ENCODE results near the gene FBXO42. TPM values are rescaled to one million over a fixed set of nuclear protein-coding genes. Genes with fewer than 3 reads are reported as not detected.

Gene FBXO42
- total and polyA plus RNA-seq, 3 experiments from 2014 or later: 15.7 to 23.8 (median 16.9) TPM

GRCh38 chr1:16376971-16377370 is 24.7 kb upstream of the FBXO42 start:
- Histone ChIP-seq H3K27ac (ENCODE audit: low read depth, low read length) (no peak overlapping the region), H3K4me3 (ENCODE audit: low read length) (no peak overlapping the region), H3K27me3 (ENCODE audit: insufficient read depth, low read length, poor library complexity, severe bottlenecking) (no peaks in the 10 kb centered on the region), H3K9me3 (ENCODE audit: low read length) (no peaks in the 10 kb centered on the region), H3K36me3 (ENCODE audit: insufficient read depth, low read length) (peaks cover 3% of the 10 kb centered on the region), H3K4me1 (ENCODE audit: insufficient read depth, low read length) (peaks cover 61% of the 10 kb centered on the region)
- POLR2A ChIA-PET: no interaction called here
- CTCF ChIA-PET: no interaction called here
- peaks cover 65 to 77% (median 73%) of the 10 kb centered on the region in 3 donors for H3K4me1 Mint-ChIP-seq
- H3K9me3 Mint-ChIP-seq: no peaks in the 10 kb centered on the region
- no peaks in the 10 kb centered on the region for H3K27me3 Mint-ChIP-seq
- peak overlapping the region in 3 of 7 donors; percentile 21 to 44 (median 37) for H3K4me3 Mint-ChIP-seq
- peaks cover 0 to 40% (median 9%) of the 10 kb centered on the region in 3 donors for H3K36me3 Mint-ChIP-seq
- no peak for DNase-seq
- peak overlapping the region in 7 of 8 donors; percentile 21 to 82 (median 37) for H3K27ac Mint-ChIP-seq

GRCh38 chr1:16375521-16376340 is 23.5 kb upstream of the FBXO42 start:
- H3K9me3 ChIP-seq (ENCODE audit: low read length): no peaks in the 10 kb centered on the region
- H3K36me3 ChIP-seq (ENCODE audit: insufficient read depth, low read length): peaks cover 3% of the 10 kb centered on the region
- Mint-ChIP-seq H3K27me3 (no peaks in the 10 kb centered on the region), H3K4me3 (peak overlapping the region in 3 of 7 donors; percentile 8 to 69 (median 22)), H3K9me3 (no peaks in the 10 kb centered on the region), H3K4me1 (peaks cover 69 to 84% (median 77%) of the 10 kb centered on the region in 3 donors), H3K27ac (peak overlapping the region in 2 of 8 donors; percentile 17 to 26), H3K36me3 (peaks cover 0 to 43% (median 9%) of the 10 kb centered on the region in 3 donors)
- DNase-seq: no peak
- no peak overlapping the region for H3K4me3 ChIP-seq (ENCODE audit: low read length)
- H3K27ac ChIP-seq (ENCODE audit: low read depth, low read length): no peak overlapping the region
- H3K4me1 ChIP-seq (ENCODE audit: insufficient read depth, low read length): peaks cover 73% of the 10 kb centered on the region
- H3K27me3 ChIP-seq (ENCODE audit: insufficient read depth, low read length, poor library complexity, severe bottlenecking): no peaks in the 10 kb centered on the region
- ChIA-PET POLR2A (interaction anchor here (0.6 kb wide), 1 partner anchor 40 kb away, joined by 4 read pairs; no protein-coding TSS in a partner anchor), CTCF (interaction anchor here (0.6 to 0.7 kb wide), 2 partner anchors 14 to 247 kb away, joined by 3 to 4 read pairs; no protein-coding TSS in a partner anchor)

GRCh38 chr1:16374266-16374665 is 22.0 kb upstream of the FBXO42 start:
- POLR2A ChIA-PET: interaction anchor here (1.0 kb wide), 1 partner anchor 11 kb away, joined by 5 read pairs; no protein-coding TSS in a partner anchor
- H3K27me3 Mint-ChIP-seq: no peaks in the 10 kb centered on the region
- H3K4me3 ChIP-seq (ENCODE audit: low read length): no peak overlapping the region
- peak overlapping the region in 4 of 8 donors; percentile 47 to 63 (median 60) for H3K27ac Mint-ChIP-seq
- peaks cover 0 to 41% (median 9%) of the 10 kb centered on the region in 3 donors for H3K36me3 Mint-ChIP-seq
- no peaks in the 10 kb centered on the region for H3K27me3 ChIP-seq (ENCODE audit: insufficient read depth, low read length, poor library complexity, severe bottlenecking)
- H3K9me3 ChIP-seq (ENCODE audit: low read length): no peaks in the 10 kb centered on the region
- H3K4me1 Mint-ChIP-seq: peaks cover 70 to 86% (median 79%) of the 10 kb centered on the region in 3 donors
- H3K9me3 Mint-ChIP-seq: no peaks in the 10 kb centered on the region
- CTCF ChIA-PET: interaction anchor here (0.9 to 1.0 kb wide), 2 partner anchors 11 to 70 kb away, joined by 3 read pairs; no protein-coding TSS in a partner anchor
- DNase-seq: no peak
- peaks cover 3% of the 10 kb centered on the region for H3K36me3 ChIP-seq (ENCODE audit: insufficient read depth, low read length)
- peak overlapping the region in 5 of 7 donors; percentile 5 to 59 (median 15) for H3K4me3 Mint-ChIP-seq
- H3K27ac ChIP-seq (ENCODE audit: low read depth, low read length): no peak overlapping the region
- peaks cover 82% of the 10 kb centered on the region for H3K4me1 ChIP-seq (ENCODE audit: insufficient read depth, low read length)

GRCh38 chr1:16372535-16373285 is 20.4 kb upstream of the FBXO42 start:
- Histone ChIP-seq H3K36me3 (ENCODE audit: insufficient read depth, low read length) (peaks cover 3% of the 10 kb centered on the region), H3K4me1 (ENCODE audit: insufficient read depth, low read length) (peaks cover 85% of the 10 kb centered on the region), H3K27ac (ENCODE audit: low read depth, low read length) (no peak overlapping the region), H3K9me3 (ENCODE audit: low read length) (no peaks in the 10 kb centered on the region), H3K4me3 (ENCODE audit: low read length) (no peak overlapping the region), H3K27me3 (ENCODE audit: insufficient read depth, low read length, poor library complexity, severe bottlenecking) (no peaks in the 10 kb centered on the region)
- no peaks in the 10 kb centered on the region for H3K27me3 Mint-ChIP-seq
- H3K36me3 Mint-ChIP-seq: peaks cover 0 to 40% (median 9%) of the 10 kb centered on the region in 3 donors
- H3K4me3 Mint-ChIP-seq: peak overlapping the region in 5 of 7 donors; percentile 7 to 48 (median 14)
- peaks cover 74 to 87% (median 86%) of the 10 kb centered on the region in 3 donors for H3K4me1 Mint-ChIP-seq
- no peak for DNase-seq
- H3K27ac Mint-ChIP-seq: peak overlapping the region in 7 of 8 donors; percentile 2 to 90 (median 40)
- H3K9me3 Mint-ChIP-seq: no peaks in the 10 kb centered on the region
- ChIA-PET CTCF (interaction anchor here (1.4 kb wide), 2 partner anchors 15 to 20 kb away, joined by 3 to 4 read pairs; partner anchors contain the start of gene FBXO42), POLR2A (interaction anchor here (0.6 kb wide), 2 partner anchors 396 to 505 kb away, joined by 3 to 4 read pairs; no protein-coding TSS in a partner anchor)

- no peaks in the 10 kb centered on the region for H3K9me3 Mint-ChIP-seq
- peaks cover 68 to 81% (median 80%) of the 10 kb centered on the region in 3 donors for H3K4me1 Mint-ChIP-seq
- DNase-seq: no peak
- peaks cover 3% of the 10 kb centered on the region for H3K36me3 ChIP-seq (ENCODE audit: insufficient read depth, low read length)
- peaks cover 0 to 45% (median 9%) of the 10 kb centered on the region in 3 donors for H3K36me3 Mint-ChIP-seq
- no peak overlapping the region for H3K4me3 ChIP-seq (ENCODE audit: low read length)
- no peaks in the 10 kb centered on the region for H3K27me3 ChIP-seq (ENCODE audit: insufficient read depth, low read length, poor library complexity, severe bottlenecking)
- H3K27ac Mint-ChIP-seq: peak overlapping the region in 6 of 8 donors; percentile 40 to 88 (median 68)
- peaks cover 75% of the 10 kb centered on the region for H3K4me1 ChIP-seq (ENCODE audit: insufficient read depth, low read length)
- no peaks in the 10 kb centered on the region for H3K9me3 ChIP-seq (ENCODE audit: low read length)
- ChIA-PET CTCF (interaction anchor here (1.1 to 1.4 kb wide), 2 partner anchors 9 to 16 kb away, joined by 3 to 4 read pairs; no protein-coding TSS in a partner anchor), POLR2A (interaction anchor here (0.6 to 1.1 kb wide), 3 partner anchors 19 to 70 kb away, joined by 3 read pairs; partner anchors contain the start of gene FBXO42)
- no peak overlapping the region for H3K27ac ChIP-seq (ENCODE audit: low read depth, low read length)
- peak overlapping the region; percentile 48 to 75 (median 57) for H3K4me3 Mint-ChIP-seq
- no peaks in the 10 kb centered on the region for H3K27me3 Mint-ChIP-seq
Measured at GRCh38 chr1:16371725-16372124, 19.4 kb upstream of the FBXO42 start.

DNA sequence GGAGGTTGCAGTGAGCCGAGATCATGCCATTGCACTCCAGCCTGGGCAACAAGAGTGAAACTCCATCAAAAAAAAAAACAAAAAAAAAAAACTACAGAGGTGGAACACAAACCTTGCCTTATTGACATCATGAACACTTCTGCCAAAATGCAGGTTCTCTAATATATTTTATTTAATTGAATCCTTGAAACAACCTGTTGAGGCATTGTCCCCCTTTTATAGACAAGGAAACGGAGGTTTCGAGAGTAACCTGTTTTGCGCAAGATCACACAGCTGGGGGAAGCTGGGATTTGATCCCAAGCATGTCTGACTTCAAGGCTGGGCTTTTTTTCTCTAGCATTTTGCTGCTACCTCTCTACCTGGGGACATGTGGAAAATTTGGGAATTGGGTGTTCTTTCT is 17.5 kb upstream of the FBXO42 start:
- POLR2A ChIA-PET: no interaction called here
- peaks cover 0 to 38% (median 9%) of the 10 kb centered on the region in 3 donors for H3K36me3 Mint-ChIP-seq
- DNase-seq: no peak
- peak overlapping the region in 1 of 8 donors; percentile 99 for H3K27ac Mint-ChIP-seq
- peak overlapping the region in 3 of 7 donors; percentile 8 to 98 (median 76) for H3K4me3 Mint-ChIP-seq
- H3K27ac ChIP-seq (ENCODE audit: low read depth, low read length): no peak overlapping the region
- CTCF ChIA-PET: interaction anchor here (0.9 kb wide), 1 partner anchor 18 kb away, joined by 3 read pairs; the partner anchor contains the start of gene FBXO42
- peaks cover 3% of the 10 kb centered on the region for H3K36me3 ChIP-seq (ENCODE audit: insufficient read depth, low read length)
- H3K4me1 ChIP-seq (ENCODE audit: insufficient read depth, low read length): peaks cover 61% of the 10 kb centered on the region
- no peaks in the 10 kb centered on the region for H3K27me3 ChIP-seq (ENCODE audit: insufficient read depth, low read length, poor library complexity, severe bottlenecking)
- H3K4me1 Mint-ChIP-seq: peaks cover 55 to 65% (median 65%) of the 10 kb centered on the region in 3 donors
- no peaks in the 10 kb centered on the region for H3K27me3 Mint-ChIP-seq
- H3K4me3 ChIP-seq (ENCODE audit: low read length): no peak overlapping the region
- H3K9me3 ChIP-seq (ENCODE audit: low read length): no peaks in the 10 kb centered on the region
- no peaks in the 10 kb centered on the region for H3K9me3 Mint-ChIP-seq
